ENCODE results near the gene EIF3F.

EIF3F gene

DNA sequence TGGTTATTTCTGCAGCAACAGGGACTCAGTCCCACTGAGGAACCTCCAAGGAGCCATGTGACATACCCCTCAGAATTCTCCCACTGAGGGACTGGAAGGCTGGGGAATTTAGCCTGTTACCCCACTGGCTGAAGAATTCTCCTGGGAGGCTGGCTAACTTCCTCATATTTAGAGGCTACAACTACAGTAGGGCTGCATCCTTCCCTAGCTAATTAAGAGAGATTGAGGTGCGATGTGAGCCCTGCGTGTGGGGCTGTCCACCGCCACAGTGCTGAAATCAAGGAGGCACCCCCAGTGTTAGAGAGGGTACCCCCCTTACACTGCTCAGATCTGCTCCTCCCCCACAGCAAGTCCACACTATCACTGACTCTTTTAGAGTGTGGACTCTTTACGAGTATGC lies 21.1 kb downstream of the EIF3F start:
- Histone ChIP-seq H2AFZ (no peak overlapping the region), H3K9ac (no peak overlapping the region), H3K27me3 (ENCODE audit: control insufficient read depth, insufficient read depth, low read length) (no peaks in the 10 kb centered on the region), H3K4me3 (ENCODE audit: low read depth, low read length) (no peak overlapping the region), H3K9me3 (ENCODE audit: control insufficient read depth, low read length) (no peaks in the 10 kb centered on the region), H3K79me2 (no peaks in the 10 kb centered on the region), H3K36me3 (ENCODE audit: control insufficient read depth, insufficient read depth, low read length) (no peaks in the 10 kb centered on the region), H3K4me2 (ENCODE audit: low read length) (no peak overlapping the region), H3K4me1 (no peaks in the 10 kb centered on the region), H3K27ac (no peak overlapping the region)
- TF ChIP-seq, protein P1, sequence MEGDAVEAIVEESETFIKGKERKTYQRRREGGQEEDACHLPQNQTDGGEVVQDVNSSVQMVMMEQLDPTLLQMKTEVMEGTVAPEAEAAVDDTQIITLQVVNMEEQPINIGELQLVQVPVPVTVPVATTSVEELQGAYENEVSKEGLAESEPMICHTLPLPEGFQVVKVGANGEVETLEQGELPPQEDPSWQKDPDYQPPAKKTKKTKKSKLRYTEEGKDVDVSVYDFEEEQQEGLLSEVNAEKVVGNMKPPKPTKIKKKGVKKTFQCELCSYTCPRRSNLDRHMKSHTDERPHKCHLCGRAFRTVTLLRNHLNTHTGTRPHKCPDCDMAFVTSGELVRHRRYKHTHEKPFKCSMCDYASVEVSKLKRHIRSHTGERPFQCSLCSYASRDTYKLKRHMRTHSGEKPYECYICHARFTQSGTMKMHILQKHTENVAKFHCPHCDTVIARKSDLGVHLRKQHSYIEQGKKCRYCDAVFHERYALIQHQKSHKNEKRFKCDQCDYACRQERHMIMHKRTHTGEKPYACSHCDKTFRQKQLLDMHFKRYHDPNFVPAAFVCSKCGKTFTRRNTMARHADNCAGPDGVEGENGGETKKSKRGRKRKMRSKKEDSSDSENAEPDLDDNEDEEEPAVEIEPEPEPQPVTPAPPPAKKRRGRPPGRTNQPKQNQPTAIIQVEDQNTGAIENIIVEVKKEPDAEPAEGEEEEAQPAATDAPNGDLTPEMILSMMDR (IDR thresholded peaks at IDR 0.05): no peak

DNA sequence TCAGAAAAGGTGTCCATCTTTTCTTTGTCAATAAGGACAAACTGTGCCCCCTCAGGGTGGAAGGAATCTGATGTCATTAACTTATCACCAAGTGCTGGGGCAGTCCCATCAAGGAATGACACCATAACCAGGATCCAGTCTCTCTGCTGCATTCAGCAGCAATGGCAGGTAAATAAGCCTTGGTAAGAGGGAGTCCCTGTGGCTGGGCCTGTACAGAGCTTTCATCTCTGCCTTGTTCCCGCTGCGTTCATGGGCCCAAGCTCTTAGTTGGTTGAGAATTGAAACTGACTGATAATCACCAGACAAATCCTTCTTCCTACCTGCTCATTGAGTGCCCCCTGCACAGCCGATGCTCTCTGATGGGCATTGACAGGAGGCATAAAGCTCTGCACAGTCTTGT lies 22.7 kb downstream of the EIF3F start:
- no peaks in the 10 kb centered on the region for H3K9me3 ChIP-seq (ENCODE audit: control insufficient read depth, low read length)
- H3K79me2 ChIP-seq: no peaks in the 10 kb centered on the region
- no peak overlapping the region for H2AFZ ChIP-seq
- no peak overlapping the region for H3K4me3 ChIP-seq (ENCODE audit: low read depth, low read length)
- H3K4me1 ChIP-seq: no peaks in the 10 kb centered on the region
- no peak overlapping the region for H3K27ac ChIP-seq
- H3K9ac ChIP-seq: no peak overlapping the region
- H3K27me3 ChIP-seq (ENCODE audit: control insufficient read depth, insufficient read depth, low read length): no peaks in the 10 kb centered on the region
- H3K36me3 ChIP-seq (ENCODE audit: control insufficient read depth, insufficient read depth, low read length): no peaks in the 10 kb centered on the region
- no peak overlapping the region for H3K4me2 ChIP-seq (ENCODE audit: low read length)
- TF ChIP-seq, protein P1 (IDR thresholded peaks at IDR 0.05): no peak

DNA sequence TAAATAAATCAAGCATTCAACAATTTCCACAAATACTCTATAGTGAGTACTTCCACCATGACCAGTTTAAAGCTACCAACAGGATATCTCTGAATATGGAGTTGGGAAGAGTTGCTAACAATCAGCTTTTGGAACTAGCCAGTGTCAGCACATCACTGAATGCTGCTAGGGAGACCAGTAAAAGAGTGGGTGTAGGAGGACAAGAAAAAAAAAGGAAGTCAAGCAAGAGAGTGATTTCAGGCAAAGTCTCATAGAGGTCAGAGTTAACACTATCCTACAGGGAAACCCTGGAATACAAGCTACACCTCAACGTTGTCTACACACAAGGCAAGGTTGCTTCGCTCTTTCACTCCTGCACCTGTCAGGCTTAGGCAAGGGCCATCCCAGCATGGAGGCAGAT lies 24.2 kb downstream of the EIF3F start:
- H2AFZ ChIP-seq: no peak overlapping the region
- no peak overlapping the region for H3K4me3 ChIP-seq (ENCODE audit: low read depth, low read length)
- no peaks in the 10 kb centered on the region for H3K79me2 ChIP-seq
- no peaks in the 10 kb centered on the region for H3K27me3 ChIP-seq (ENCODE audit: control insufficient read depth, insufficient read depth, low read length)
- TF ChIP-seq, protein P1 (IDR thresholded peaks at IDR 0.05): no peak
- no peaks in the 10 kb centered on the region for H3K36me3 ChIP-seq (ENCODE audit: control insufficient read depth, insufficient read depth, low read length)
- H3K9ac ChIP-seq: no peak overlapping the region
- no peaks in the 10 kb centered on the region for H3K9me3 ChIP-seq (ENCODE audit: control insufficient read depth, low read length)
- no peak overlapping the region for H3K27ac ChIP-seq
- H3K4me2 ChIP-seq (ENCODE audit: low read length): no peak overlapping the region
- no peaks in the 10 kb centered on the region for H3K4me1 ChIP-seq

DNA sequence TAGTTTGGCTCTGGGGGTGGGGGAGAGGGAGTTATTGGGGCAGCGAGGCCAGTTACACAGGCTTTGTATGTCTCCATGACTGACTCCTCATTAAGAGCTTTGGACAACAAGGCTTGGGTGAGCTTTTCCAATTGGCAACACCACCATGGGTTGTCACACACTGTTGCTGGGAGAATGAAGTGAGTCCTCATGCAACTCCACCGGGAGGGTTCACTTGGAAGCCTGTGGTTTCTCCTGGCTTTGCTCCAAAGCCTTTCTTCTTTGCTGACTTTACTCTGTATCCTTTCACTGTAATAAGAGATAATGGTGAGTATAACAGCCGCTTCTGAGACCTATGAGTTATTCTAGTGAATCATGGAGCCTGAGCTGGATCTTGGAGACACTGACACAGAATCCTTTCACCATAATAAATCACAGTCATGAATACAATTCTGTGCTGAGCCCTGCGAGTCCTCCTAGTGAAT lies 24.9 kb downstream of the EIF3F start:
- Histone ChIP-seq H3K27ac (no peak overlapping the region), H3K79me2 (no peaks in the 10 kb centered on the region), H3K4me1 (no peaks in the 10 kb centered on the region), H3K27me3 (ENCODE audit: control insufficient read depth, insufficient read depth, low read length) (no peaks in the 10 kb centered on the region), H3K9ac (no peak overlapping the region), H3K36me3 (ENCODE audit: control insufficient read depth, insufficient read depth, low read length) (no peaks in the 10 kb centered on the region), H3K4me3 (ENCODE audit: low read depth, low read length) (no peak overlapping the region), H2AFZ (no peak overlapping the region), H3K4me2 (ENCODE audit: low read length) (no peak overlapping the region), H3K9me3 (ENCODE audit: control insufficient read depth, low read length) (no peaks in the 10 kb centered on the region)
- TF ChIP-seq, protein P1 (IDR thresholded peaks at IDR 0.05): no peak

DNA sequence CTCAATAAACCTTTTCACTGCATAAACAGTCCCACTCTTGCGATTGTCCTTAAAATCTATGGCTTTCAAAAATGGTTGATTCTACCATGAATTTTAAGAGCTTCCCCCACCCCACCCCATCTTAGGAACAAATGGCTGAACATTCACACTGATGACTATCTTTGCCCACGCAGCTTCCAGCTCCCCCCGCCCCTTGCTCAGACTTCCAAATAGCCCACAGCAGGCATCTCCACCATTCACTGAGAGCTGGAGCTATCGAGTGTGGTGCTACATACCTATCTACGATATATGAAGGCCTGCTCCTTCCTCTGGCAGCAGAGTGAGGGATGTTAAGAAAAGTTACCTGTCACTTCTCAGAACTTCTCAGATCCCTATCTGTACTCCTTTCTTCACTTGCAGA lies 26.7 kb downstream of the EIF3F start:
- Histone ChIP-seq H3K79me2 (no peaks in the 10 kb centered on the region), H3K27ac (no peak overlapping the region), H3K27me3 (ENCODE audit: control insufficient read depth, insufficient read depth, low read length) (no peaks in the 10 kb centered on the region), H3K9me3 (ENCODE audit: control insufficient read depth, low read length) (no peaks in the 10 kb centered on the region), H3K9ac (no peak overlapping the region), H3K4me1 (no peaks in the 10 kb centered on the region), H3K4me2 (ENCODE audit: low read length) (no peak overlapping the region), H3K36me3 (ENCODE audit: control insufficient read depth, insufficient read depth, low read length) (no peaks in the 10 kb centered on the region), H2AFZ (no peak overlapping the region), H3K4me3 (ENCODE audit: low read depth, low read length) (no peak overlapping the region)
- TF ChIP-seq, protein P1 (IDR thresholded peaks at IDR 0.05): no peak
